HL-60/S4 (cell line): ENCODE data around the gene PKD2.

Experiments used
- in situ Hi-C: fragments of 300-500 bp; cut with MboI; formaldehyde crosslinking; loops from 2 replicates; pipeline ENCODE4 v1.14.3; 2022; ENCODE audit warnings: low sequenced_read_pairs

PKD2 gene

GRCh38 chr4:88060431-88060830 lies 53.0 kb downstream of the PKD2 start:
- in situ Hi-C loops: no loop called here

DNA sequence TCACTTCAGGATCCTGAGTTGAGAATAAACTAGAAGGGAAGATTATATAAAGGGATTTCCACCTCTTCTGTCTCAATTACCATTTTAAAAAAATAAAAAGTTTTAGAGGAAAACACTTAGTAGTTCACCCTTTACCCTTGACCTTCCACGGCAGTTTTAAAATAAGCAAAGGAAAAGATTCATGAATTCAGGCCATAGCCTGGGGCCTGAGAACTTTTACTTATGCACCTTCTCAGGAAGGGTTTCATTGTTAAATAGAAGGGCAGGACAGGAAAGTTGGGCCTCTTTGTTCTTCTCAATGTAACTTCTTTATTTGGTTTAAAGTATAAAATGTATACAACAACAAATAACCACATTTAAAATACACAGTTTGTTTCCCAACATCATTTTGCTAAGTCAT lies 54.9 kb downstream of the PKD2 start:
- in situ Hi-C loops: no loop called here

DNA sequence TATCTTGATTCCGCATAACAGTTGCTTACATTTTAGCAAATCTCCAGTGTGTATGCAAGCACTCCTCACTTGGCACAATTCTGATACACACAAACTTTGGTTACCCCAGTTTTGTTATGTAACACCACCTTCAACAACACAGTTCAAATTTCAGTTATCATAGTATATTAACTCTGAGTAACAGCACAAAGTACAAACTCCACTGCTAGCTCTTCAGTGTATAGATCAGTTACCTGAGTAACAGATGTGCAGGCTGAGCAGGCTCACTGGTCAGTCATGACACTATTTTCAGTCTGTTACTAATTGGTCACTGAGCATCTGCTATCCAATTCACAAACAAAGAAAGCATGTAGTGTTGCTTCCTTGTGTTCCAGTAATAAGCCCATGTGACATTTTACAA lies 55.4 kb downstream of the PKD2 start:
- in situ Hi-C loops: no loop called here

- in situ Hi-C loops: no loop called here
These were observed 56.3 kb downstream of the PKD2 start for GRCh38 chr4:88063634-88064296.

GRCh38 chr4:88064410-88064809 lies 57.0 kb downstream of the PKD2 start:
- in situ Hi-C loops: no loop called here

DNA sequence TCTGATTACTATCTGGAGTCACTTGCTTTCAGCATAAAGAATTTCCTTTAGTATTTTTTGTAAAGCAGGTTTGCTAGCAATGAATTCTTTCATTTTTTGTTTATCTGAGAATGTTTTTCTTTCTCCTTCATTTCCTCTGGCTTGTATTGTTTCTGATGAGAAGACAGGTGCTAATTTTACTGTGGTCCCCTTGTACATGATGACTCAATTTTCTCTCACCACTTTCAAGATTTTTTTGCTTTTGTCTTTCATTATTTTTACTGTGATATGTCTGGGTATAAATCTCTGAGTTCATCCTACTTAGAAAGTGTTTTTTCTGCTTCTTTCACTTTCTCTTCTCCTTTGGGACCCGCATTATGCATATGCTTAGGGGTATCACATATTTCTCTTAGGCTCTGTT lies 62.6 kb downstream of the PKD2 start:
- in situ Hi-C loops: no loop called here

DNA sequence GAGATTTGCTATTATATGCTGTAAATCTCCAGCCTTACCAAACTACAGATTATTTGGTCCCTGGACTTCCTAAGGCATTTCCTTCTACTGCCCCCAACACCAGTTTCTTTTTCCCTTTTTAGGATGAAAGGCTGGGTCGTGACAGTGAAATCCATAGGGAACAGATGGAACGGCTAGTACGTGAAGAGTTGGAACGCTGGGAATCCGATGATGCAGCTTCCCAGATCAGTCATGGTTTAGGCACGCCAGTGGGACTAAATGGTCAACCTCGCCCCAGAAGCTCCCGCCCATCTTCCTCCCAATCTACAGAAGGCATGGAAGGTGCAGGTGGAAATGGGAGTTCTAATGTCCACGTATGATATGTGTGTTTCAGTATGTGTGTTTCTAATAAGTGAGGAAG lies 67.9 kb downstream of the PKD2 start:
- in situ Hi-C loops: no loop called here

GRCh38 chr4:88077911-88078524 lies 70.6 kb downstream of the PKD2 start:
- in situ Hi-C loops: no loop called here

DNA sequence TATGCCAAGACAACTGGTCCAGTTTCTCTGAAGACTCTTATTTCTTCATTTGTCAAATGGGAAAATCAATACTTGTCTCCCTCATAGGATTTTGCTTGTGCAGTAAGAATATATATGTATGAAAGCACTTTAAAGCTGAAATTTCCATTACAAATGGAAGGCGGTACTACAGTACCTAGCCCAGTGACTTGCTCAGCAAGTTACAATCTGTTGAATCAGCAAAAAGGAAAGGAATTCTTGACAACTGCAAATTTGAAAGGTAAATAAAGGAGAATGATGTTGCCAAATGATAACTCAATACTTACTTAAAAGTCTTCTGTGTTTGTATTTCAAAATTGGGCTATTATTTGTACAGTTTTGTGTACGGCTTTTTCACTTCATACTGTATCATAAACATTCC lies 71.1 kb downstream of the PKD2 start:
- in situ Hi-C loops: no loop called here

GRCh38 chr4:88080626-88081025 lies 73.2 kb downstream of the PKD2 start:
- in situ Hi-C loops: no loop called here

DNA sequence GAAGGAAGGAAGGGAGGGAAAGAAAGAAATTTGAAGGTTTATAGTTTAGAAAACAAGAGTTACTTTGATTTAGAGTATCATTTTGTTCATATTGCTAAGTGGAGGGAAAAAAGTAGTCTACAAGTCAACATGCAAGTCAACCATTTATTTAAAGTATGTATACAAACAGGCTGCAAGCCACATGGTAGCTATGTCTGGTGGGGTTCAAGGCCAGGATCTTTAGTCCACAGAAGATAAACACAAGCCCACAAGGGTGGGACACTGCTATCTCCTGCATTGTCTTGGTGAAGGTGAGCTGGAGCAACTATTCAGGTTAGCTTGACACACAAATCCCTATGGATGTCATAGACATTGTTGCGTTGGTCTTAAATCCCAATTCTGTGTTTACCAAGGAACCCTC lies 79.6 kb downstream of the PKD2 start:
- in situ Hi-C loops: no loop called here

DNA sequence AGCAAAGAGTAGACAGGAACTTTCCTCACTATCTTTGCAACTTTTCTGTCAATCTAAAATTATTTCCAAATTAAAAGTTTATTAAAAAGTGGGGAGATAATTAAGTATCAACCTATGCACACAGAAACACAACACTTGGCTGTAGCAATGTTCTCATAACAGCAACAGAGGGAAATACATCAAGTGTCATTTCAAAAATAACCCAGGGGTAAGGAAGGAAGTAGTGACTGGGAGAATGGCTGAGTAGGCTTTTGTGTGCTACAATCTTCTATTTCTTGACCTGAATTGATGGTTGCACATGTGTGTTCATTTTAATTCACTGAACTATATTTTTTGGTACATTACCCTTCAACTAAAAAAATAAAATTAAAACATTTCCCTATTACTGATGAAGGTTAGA lies 83.5 kb downstream of the PKD2 start:
- in situ Hi-C loops: no loop called here

GRCh38 chr4:88091378-88091777 lies 83.9 kb downstream of the PKD2 start:
- in situ Hi-C loops: no loop called here

DNA sequence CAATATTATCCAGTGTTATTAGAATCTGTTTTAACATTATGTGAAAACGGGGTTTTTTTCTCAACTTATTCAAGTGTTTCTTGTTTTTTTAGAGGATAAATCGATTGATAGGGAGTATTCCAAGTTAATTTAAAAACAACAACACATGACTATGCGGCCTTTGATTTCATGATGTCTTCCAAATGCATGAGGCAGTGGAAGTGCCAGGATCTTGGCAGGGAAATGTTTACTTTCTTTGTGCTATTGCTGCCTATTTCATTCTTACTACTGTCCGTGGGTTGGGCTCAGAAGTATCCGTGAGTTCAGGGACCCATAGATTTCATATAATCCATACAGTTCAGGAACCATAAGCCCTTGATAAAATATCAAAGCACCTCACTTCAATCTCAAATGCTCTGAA lies 86.4 kb downstream of the PKD2 start:
- in situ Hi-C loops: no loop called here

DNA sequence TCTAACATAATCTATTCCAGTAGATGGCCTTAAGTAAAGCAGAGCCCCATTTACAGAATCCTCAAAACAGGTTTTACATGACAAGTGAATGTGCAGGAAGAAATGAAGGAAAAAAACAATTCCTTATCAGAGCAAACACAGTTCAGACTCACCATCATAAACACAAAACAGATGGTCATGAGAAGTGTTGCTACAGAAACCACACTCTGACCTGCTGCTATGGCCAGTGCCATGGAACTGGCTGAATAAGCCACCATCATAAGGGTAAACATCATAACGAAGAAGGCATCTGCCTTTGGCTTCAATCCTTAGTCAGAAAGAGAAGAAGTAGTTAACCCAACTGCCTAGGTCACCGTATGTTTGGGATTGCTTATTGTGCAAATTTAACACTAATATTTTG lies 89.9 kb downstream of the PKD2 start:
- in situ Hi-C loops: no loop called here

- in situ Hi-C loops: no loop called here
These were observed 90.3 kb downstream of the PKD2 start for GRCh38 chr4:88097781-88098180.

GRCh38 chr4:88098993-88099752 lies 91.7 kb downstream of the PKD2 start:
- in situ Hi-C loops: no loop called here

- in situ Hi-C loops: no loop called here
These were observed 93.7 kb downstream of the PKD2 start for GRCh38 chr4:88101165-88101564.

GRCh38 chr4:88102026-88102425 lies 94.6 kb downstream of the PKD2 start:
- in situ Hi-C loops: no loop called here

DNA sequence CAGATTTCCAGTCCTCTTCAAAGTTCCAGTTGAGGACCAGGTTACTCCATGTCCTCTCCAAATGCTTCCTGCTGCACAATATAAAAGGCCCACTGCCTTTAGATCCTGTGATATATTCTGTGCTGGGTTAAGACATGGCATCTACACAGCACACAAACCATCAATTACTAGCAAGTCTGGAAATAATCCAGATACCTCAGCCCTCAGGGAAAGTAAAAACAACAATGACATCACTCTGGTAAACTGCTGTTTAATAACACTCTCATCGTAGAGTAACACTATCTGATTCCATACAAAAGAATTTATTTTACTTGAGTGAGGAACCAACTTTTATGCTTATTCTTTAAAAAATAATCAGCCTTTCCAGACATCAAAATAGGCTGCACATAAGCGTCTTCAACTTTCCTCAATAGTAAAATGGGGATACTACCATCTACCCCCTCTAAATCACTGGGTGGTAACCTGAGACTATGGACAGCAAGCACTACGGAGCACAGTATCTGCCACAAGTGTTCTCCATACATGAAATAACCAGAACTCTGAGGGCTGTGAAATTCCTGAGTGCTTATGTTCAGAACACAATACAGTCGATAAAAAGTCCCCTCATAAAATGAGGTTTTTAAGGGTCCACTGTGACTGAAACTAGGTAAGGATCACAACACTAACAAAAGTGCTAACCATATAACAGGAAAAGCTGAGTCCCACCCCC lies 97.6 kb downstream of the PKD2 start:
- in situ Hi-C loops: no loop called here

DNA sequence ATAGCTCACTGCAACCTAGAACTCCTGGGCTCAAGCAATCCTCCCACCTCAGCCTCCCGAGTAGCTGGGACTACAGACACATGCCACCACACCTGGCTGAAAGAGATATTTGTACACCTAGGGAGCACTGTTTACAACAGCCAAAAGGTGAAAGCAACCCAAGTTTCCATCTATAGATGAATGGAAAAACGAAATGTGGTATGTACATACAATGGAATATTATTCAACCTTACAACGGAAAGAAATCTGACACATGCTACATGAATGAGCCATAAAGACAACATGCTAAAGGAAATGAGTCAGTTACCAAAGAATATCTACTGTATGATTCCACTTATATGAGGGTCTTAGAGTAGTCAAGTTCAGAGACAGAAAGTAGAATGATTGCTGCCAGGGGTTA lies 98.8 kb downstream of the PKD2 start:
- in situ Hi-C loops: no loop called here
